Left ventricle myocardium inferior (tissue), 1 donor: Measurements from ENCODE around the gene DDOST. TPM values are rescaled to one million over a fixed set of nuclear protein-coding genes. Genes with fewer than 3 reads are reported as not detected.

Experiments
- DNase-seq: peaks from one replicate; pipeline ENCODE4 v3.0.0-alpha.2; 2020
- H3K27ac ChIP-seq: fragments of 200-600 bp; replicated peaks from 2 replicates; pipeline ENCODE4 v1.8.0; 2021
- H3K27me3 ChIP-seq: fragments of 200-600 bp; 2 replicates; pipeline ENCODE4 v1.8.0; 2021; ENCODE audit warnings: low read depth
- H3K36me3 ChIP-seq: fragments of 200-600 bp; 2 replicates; pipeline ENCODE4 v1.8.0; 2021
- H3K4me1 ChIP-seq: fragments of 200-600 bp; 2 replicates; pipeline ENCODE4 v1.8.0; 2021
- H3K4me3 ChIP-seq: fragments of 200-600 bp; 2 replicates; pipeline ENCODE4 v1.8.0; 2021; ENCODE audit warnings: mild to moderate bottlenecking, moderate library complexity
- H3K9me3 ChIP-seq: fragments of 200-600 bp; replicated peaks from 2 replicates; pipeline ENCODE4 v1.8.0; 2021
- intact Hi-C: fragments of 100-400 bp; cut with micrococcal nuclease; formaldehyde crosslinking; loops from one replicate; pipeline ENCODE4 v1.11.0; 2022
- total RNA-seq: library from RNA; stranded (reverse); fragmentation: NEBNext Ultra II Directional; extraction: Animal tissue kit (Norgen Biotek cat#: 25700); gene quantifications from one replicate; pipeline ENCODE4 v1.2.1, GENCODE V29; 2021
- TF ChIP-seq, protein P1 (sequence below): fragments of 200-600 bp; IDR thresholded peaks from 2 replicates; pipeline ENCODE4 v1.8.0; 2021; ENCODE audit warnings: antibody characterized with exemption, mild to moderate bottlenecking, borderline replicate concordance
- donor health status: DM: no; HTN: yes; CAD: no; lungs with severe emphysema.

DDOST gene
- total RNA-seq, 1 donor from 2014 or later, result 120 TPM

DNA sequence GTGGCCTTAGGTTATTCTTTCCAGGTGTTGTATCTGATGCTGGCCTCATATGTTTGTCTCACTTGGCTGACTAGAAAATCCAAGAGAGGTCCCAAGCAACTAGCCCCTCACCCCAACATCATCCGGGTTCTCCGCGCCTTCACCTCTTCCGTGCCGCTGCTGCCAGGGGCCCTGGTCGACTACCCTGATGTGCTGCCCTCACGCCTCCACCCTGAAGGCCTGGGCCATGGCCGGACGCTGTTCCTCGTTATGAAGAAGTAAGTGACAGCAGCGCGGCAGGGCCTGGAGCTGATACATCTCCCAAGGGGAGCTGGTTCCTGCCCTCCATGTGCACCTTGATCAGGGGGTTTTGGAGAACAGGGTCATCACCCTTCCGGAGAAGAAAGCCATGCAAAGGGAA is 16.8 kb downstream of the DDOST start:
- intact Hi-C loops, result loop anchor here (5.0 kb wide), 1 partner anchor 122 kb away; no protein-coding TSS in a partner anchor
- H3K36me3 ChIP-seq, result peaks cover 98% of the 10 kb centered on the region

DNA sequence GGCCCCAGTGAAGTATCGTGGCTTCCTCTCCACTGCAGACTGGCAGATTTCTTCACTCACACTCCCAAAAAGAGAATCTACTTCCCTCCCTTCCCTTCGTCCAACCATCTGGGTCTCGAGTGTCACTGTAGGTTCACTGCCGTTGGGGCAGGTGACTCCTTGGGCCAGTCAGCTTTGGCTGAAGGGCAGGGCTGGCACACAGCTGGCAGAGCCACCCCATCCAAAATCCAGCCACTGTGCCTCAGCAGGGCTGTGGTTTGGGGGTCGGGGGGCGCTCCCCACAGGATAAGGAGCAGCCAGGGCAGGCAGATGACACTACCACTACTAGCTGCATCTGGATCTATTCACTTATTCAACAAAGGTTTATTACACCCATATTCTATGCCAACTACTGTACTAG is 18.1 kb downstream of the DDOST start:
- peaks cover 98% of the 10 kb centered on the region for H3K36me3 ChIP-seq
- no peak overlapping the region for H3K27ac ChIP-seq
- TF ChIP-seq, protein P1, sequence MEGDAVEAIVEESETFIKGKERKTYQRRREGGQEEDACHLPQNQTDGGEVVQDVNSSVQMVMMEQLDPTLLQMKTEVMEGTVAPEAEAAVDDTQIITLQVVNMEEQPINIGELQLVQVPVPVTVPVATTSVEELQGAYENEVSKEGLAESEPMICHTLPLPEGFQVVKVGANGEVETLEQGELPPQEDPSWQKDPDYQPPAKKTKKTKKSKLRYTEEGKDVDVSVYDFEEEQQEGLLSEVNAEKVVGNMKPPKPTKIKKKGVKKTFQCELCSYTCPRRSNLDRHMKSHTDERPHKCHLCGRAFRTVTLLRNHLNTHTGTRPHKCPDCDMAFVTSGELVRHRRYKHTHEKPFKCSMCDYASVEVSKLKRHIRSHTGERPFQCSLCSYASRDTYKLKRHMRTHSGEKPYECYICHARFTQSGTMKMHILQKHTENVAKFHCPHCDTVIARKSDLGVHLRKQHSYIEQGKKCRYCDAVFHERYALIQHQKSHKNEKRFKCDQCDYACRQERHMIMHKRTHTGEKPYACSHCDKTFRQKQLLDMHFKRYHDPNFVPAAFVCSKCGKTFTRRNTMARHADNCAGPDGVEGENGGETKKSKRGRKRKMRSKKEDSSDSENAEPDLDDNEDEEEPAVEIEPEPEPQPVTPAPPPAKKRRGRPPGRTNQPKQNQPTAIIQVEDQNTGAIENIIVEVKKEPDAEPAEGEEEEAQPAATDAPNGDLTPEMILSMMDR, result no peak
- no peaks in the 10 kb centered on the region for H3K27me3 ChIP-seq
- no peak for DNase-seq
- peaks cover 5% of the 10 kb centered on the region for H3K4me1 ChIP-seq
- intact Hi-C loops, result loop anchor here (5.0 kb wide), 1 partner anchor 121 kb away; no protein-coding TSS in a partner anchor
- no peak overlapping the region for H3K4me3 ChIP-seq
- H3K9me3 ChIP-seq, result no peaks in the 10 kb centered on the region

More for the DNA sequence above, 16.8 kb downstream of the DDOST start:
- H3K9me3 ChIP-seq, result no peaks in the 10 kb centered on the region
- H3K4me1 ChIP-seq, result peaks cover 5% of the 10 kb centered on the region
- no peak overlapping the region for H3K27ac ChIP-seq
- DNase-seq, result no peak
- TF ChIP-seq, protein P1, result no peak
- no peak overlapping the region for H3K4me3 ChIP-seq
- no peaks in the 10 kb centered on the region for H3K27me3 ChIP-seq

DNA sequence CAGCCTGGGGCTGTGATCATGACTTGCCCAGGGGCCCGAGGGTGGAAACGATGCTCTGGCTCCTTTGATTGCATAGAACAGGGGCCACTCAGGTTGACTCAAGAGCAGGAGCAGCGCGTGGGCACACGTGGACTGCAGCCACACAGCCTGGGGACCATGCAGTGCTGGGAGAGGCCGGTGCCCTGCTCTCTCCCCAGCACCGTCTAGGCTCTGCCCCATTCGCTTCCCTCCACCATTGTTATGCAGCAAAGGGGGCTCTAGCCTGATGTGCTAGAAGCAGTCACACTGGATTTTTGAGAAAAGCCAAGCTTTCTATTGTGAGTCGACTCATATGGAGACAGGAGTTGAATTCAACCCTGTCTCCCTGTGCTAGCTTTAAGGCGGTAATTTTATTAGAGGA is 19.2 kb downstream of the DDOST start:
- Histone ChIP-seq H3K9me3 (no peaks in the 10 kb centered on the region), H3K27me3 (no peaks in the 10 kb centered on the region), H3K4me1 (peaks cover 6% of the 10 kb centered on the region), H3K27ac (no peak overlapping the region), H3K4me3 (no peak overlapping the region), H3K36me3 (peaks cover 100% of the 10 kb centered on the region)
- intact Hi-C loops, result loop anchor here (5.0 kb wide), 1 partner anchor 120 kb away; no protein-coding TSS in a partner anchor
- TF ChIP-seq, protein P1, result no peak
- no peak for DNase-seq

DNA sequence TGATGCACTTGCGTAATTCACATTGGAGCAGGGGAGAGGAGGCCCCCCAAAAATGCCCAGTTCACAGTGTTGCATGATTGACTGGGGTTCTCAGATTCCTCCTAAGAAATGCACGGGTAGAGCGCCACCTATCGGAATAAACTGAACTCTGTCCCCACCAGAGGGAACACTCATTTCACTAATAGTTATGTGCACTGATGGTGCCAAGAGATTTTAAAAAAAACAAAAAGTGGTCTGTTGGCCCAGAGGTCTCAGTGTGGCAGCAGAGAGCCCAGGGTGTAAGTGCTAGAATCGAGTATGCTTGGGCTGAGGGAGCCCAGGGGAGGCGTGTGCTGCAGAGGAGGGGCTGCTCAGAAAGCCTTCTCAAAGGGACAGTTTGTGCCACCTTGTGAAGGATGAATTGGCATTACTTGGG is 21.0 kb downstream of the DDOST start:
- H3K9me3 ChIP-seq, result no peaks in the 10 kb centered on the region
- H3K4me1 ChIP-seq, result peaks cover 22% of the 10 kb centered on the region
- no peak overlapping the region for H3K4me3 ChIP-seq
- H3K27me3 ChIP-seq, result no peaks in the 10 kb centered on the region
- H3K27ac ChIP-seq, result no peak overlapping the region
- intact Hi-C loops, result loop anchor here (5.0 kb wide), 1 partner anchor 118 kb away; no protein-coding TSS in a partner anchor
- peaks cover 90% of the 10 kb centered on the region for H3K36me3 ChIP-seq
- DNase-seq, result no peak
- TF ChIP-seq, protein P1, result peak; percentile 83

DNA sequence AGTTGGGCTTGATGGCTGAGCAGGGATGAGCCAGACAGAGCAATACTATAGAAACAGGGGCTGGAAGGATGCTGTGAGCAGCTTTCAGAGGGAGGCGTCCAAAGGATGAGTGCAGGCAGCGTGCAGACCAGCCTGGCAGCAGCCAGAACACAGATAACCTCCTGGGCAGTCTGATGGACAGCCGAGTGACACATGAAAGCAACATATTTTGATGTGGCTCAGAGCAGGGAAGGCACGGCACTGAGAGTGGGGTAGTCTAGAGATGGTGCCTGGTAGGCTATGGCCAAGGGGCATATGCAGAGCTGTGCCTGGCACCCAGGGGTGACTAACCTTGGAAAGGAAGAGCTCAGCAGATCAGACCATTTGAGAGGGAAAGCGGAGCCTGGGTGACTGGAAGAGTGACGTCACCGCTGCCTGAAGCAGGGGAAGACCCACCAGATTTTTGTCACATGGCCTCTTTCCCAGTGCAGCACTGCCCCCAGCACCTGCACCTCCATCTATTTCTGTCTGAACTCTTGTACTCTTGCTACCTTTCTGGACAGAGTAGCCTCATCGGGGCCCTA is 24.3 kb downstream of the DDOST start:
- DNase-seq, result no peak
- TF ChIP-seq, protein P1, result no peak
- no peak overlapping the region for H3K27ac ChIP-seq
- peaks cover 56% of the 10 kb centered on the region for H3K36me3 ChIP-seq
- peaks cover 46% of the 10 kb centered on the region for H3K4me1 ChIP-seq
- no peak overlapping the region for H3K4me3 ChIP-seq
- H3K9me3 ChIP-seq, result no peaks in the 10 kb centered on the region
- H3K27me3 ChIP-seq, result no peaks in the 10 kb centered on the region
- intact Hi-C loops, result no loop called here
